ENCODE data around the gene DEUP1. TPM values are rescaled to one million over a fixed set of nuclear protein-coding genes. Genes with fewer than 3 reads are reported as not detected.
A peak's percentile ranks its signal among the peaks of the same experiment; 100 is the strongest.

DEUP1 gene
- total and polyA plus RNA-seq, 8 donors = not detected

GRCh38 chr11:93476796-93477195, 146.3 kb downstream of the DEUP1 start:
- no peaks in the 10 kb centered on the region for H3K27me3 ChIP-seq
- H3K4me1 ChIP-seq = peaks cover 7 to 42% (median 21%) of the 10 kb centered on the region in 4 donors
- peaks cover 0 to 10% (median 6%) of the 10 kb centered on the region in 4 donors for H3K36me3 ChIP-seq
- 48 to 57% (median 54%) methylated on average over 3 of the region's 3 CpGs for WGBS, 5 donors
- H3K27ac ChIP-seq = peak overlapping the region in 2 of 5 donors; percentile 11 to 54
- no peaks in the 10 kb centered on the region for H3K9me3 ChIP-seq
- intact Hi-C loops (cut with DNase I; ENCODE audit: low total_unique reads) = no loop called here
- no peak for DNase-seq
- H3K4me3 ChIP-seq = no peak overlapping the region
- no peak for TF ChIP-seq EP300 (IDR thresholded peaks at IDR 0.05)

GRCh38 chr11:93477684-93478234, 147.2 kb downstream of the DEUP1 start:
- H3K9me3 ChIP-seq = no peaks in the 10 kb centered on the region
- TF ChIP-seq POLR2A (IDR thresholded peaks at IDR 0.05) = no peak
- no peak for TF ChIP-seq CTCF (IDR thresholded peaks at IDR 0.05)
- no peak for TF ChIP-seq EP300 (IDR thresholded peaks at IDR 0.05)
- no peak for TF ChIP-seq POLR2AphosphoS5 (IDR thresholded peaks at IDR 0.05)
- peak overlapping the region in 2 of 5 donors; percentile 6 to 54 for H3K27ac ChIP-seq
- intact Hi-C loops (cut with DNase I; ENCODE audit: low total_unique reads) = no loop called here
- 63 to 76% (median 67%) methylated on average over 11 of the region's 11 CpGs for WGBS, 5 donors
- DNase-seq = no peak
- peaks cover 0 to 10% (median 6%) of the 10 kb centered on the region in 4 donors for H3K36me3 ChIP-seq
- no peak overlapping the region for H3K4me3 ChIP-seq
- H3K4me1 ChIP-seq = peaks cover 9 to 52% (median 27%) of the 10 kb centered on the region in 4 donors
- H3K27me3 ChIP-seq = no peaks in the 10 kb centered on the region

- intact Hi-C loops (cut with DNase I; ENCODE audit: low total_unique reads) = no loop called here
- no peak overlapping the region for H3K4me3 ChIP-seq
- TF ChIP-seq CTCF (IDR thresholded peaks at IDR 0.05) = no peak
- TF ChIP-seq POLR2A (IDR thresholded peaks at IDR 0.05) = no peak
- no peak for TF ChIP-seq EP300 (IDR thresholded peaks at IDR 0.05)
- TF ChIP-seq POLR2AphosphoS5 (IDR thresholded peaks at IDR 0.05) = no peak
- no peak overlapping the region for H3K27ac ChIP-seq
- H3K9me3 ChIP-seq = no peaks in the 10 kb centered on the region
- 93 to 97% (median 96%) methylated on average over 18 to 19 of the region's 19 CpGs for WGBS, 5 donors
- no peak for DNase-seq
- peaks cover 0 to 10% (median 6%) of the 10 kb centered on the region in 4 donors for H3K36me3 ChIP-seq
- H3K4me1 ChIP-seq = peaks cover 9 to 61% (median 31%) of the 10 kb centered on the region in 4 donors
- no peaks in the 10 kb centered on the region for H3K27me3 ChIP-seq
Measured at GRCh38 chr11:93478841-93479240, 148.3 kb downstream of the DEUP1 start.

GRCh38 chr11:93480256-93480655, 149.7 kb downstream of the DEUP1 start:
- WGBS, 5 donors = 90 to 97% (median 96%) methylated on average over 4 to 6 of the region's 6 CpGs
- intact Hi-C loops (cut with DNase I; ENCODE audit: low total_unique reads) = no loop called here
- peaks cover 0 to 10% (median 6%) of the 10 kb centered on the region in 4 donors for H3K36me3 ChIP-seq
- H3K27me3 ChIP-seq = no peaks in the 10 kb centered on the region
- peaks cover 12 to 75% (median 37%) of the 10 kb centered on the region in 4 donors for H3K4me1 ChIP-seq
- H3K27ac ChIP-seq = no peak overlapping the region
- DNase-seq = no peak
- H3K4me3 ChIP-seq = no peak overlapping the region
- TF ChIP-seq POLR2A (IDR thresholded peaks at IDR 0.05) (no peak), POLR2AphosphoS5 (IDR thresholded peaks at IDR 0.05) (no peak), EP300 (IDR thresholded peaks at IDR 0.05) (no peak), CTCF (IDR thresholded peaks at IDR 0.05) (no peak)
- H3K9me3 ChIP-seq = no peaks in the 10 kb centered on the region

- Histone ChIP-seq H3K4me3 (no peak overlapping the region), H3K27ac (no peak overlapping the region), H3K36me3 (peaks cover 0 to 10% (median 6%) of the 10 kb centered on the region in 4 donors), H3K9me3 (no peaks in the 10 kb centered on the region), H3K4me1 (peaks cover 12 to 79% (median 40%) of the 10 kb centered on the region in 4 donors), H3K27me3 (no peaks in the 10 kb centered on the region)
- WGBS, 5 donors = 17 to 52% (median 48%) methylated on average over 1 of the region's 1 CpG
- TF ChIP-seq EP300 (IDR thresholded peaks at IDR 0.05) (no peak), POLR2A (IDR thresholded peaks at IDR 0.05) (no peak), POLR2AphosphoS5 (IDR thresholded peaks at IDR 0.05) (no peak), CTCF (IDR thresholded peaks at IDR 0.05) (no peak)
- intact Hi-C loops (cut with DNase I; ENCODE audit: low total_unique reads) = no loop called here
- no peak for DNase-seq
Measured at GRCh38 chr11:93480756-93481155, 150.2 kb downstream of the DEUP1 start.
